Ishikawa (cell line): ENCODE results near the gene KLK12.

ENCODE experiments used
- CEBPB ChIP-seq: IDR thresholded peaks from 2 replicates; pipeline ENCODE4 v1.6.1; 2012
- CREB1 ChIP-seq: IDR thresholded peaks from 2 replicates; pipeline ENCODE4 v1.6.1; 2012; ENCODE audit warnings: low read depth
- FOXM1 ChIP-seq: IDR thresholded peaks from 2 replicates; pipeline ENCODE4 v1.6.1; 2012; ENCODE audit warnings: low read depth, borderline replicate concordance
- MAX ChIP-seq: IDR thresholded peaks from 2 replicates; pipeline ENCODE4 v1.6.1; 2012

- TF ChIP-seq MAX, result no peak
- TF ChIP-seq FOXM1, result no peak
- TF ChIP-seq CREB1, result no peak
- no peak for TF ChIP-seq CEBPB
Measured at GRCh38 chr19:51047031-51047335, 12.2 kb upstream of the KLK12 start.
